Femur (tissue), 1 donor: ENCODE measurements around the gene CD300E.

ENCODE experiments used
- DNase-seq: peaks from one replicate; pipeline ENCODE4 v3.0.0-alpha.2; 2017

The CD300E gene

GRCh38 chr17:74565126-74565525 lies 58.4 kb downstream of the CD300E start:
- DNase-seq = no peak

- DNase-seq = no peak
Observed at GRCh38 chr17:74563358-74563757, 60.2 kb downstream of the CD300E start.

- no peak for DNase-seq
Observed at GRCh38 chr17:74561586-74561985, 62.0 kb downstream of the CD300E start.
